Ishikawa (cell line): Measurements from ENCODE around the gene TP53RK.

Source experiments
- CEBPB ChIP-seq: IDR thresholded peaks from 2 replicates; pipeline ENCODE4 v1.6.1; 2012
- CREB1 ChIP-seq: IDR thresholded peaks from 2 replicates; pipeline ENCODE4 v1.6.1; 2012; ENCODE audit warnings: low read depth
- EGR1 ChIP-seq: IDR thresholded peaks from 2 replicates; pipeline ENCODE4 v1.6.1; 2012
- EP300 ChIP-seq: IDR thresholded peaks from 2 replicates; pipeline ENCODE4 v1.6.1; 2012; ENCODE audit warnings: borderline replicate concordance
- MAX ChIP-seq: IDR thresholded peaks from 2 replicates; pipeline ENCODE4 v1.6.1; 2012
- NFIC ChIP-seq: IDR thresholded peaks from 2 replicates; pipeline ENCODE4 v1.6.1; 2012
- REST ChIP-seq: IDR thresholded peaks from 2 replicates; pipeline ENCODE4 v1.6.1; 2012; ENCODE audit warnings: low read depth, mild to moderate bottlenecking
- TEAD4 ChIP-seq: IDR thresholded peaks from 2 replicates; pipeline ENCODE4 v1.6.1; 2012
- YY1 ChIP-seq: IDR thresholded peaks from 2 replicates; pipeline ENCODE4 v1.6.1; 2012; ENCODE audit warnings: low read depth

- TF ChIP-seq EP300 = no peak
- no peak for TF ChIP-seq CREB1
- no peak for TF ChIP-seq MAX
- TF ChIP-seq YY1 = no peak
- no peak for TF ChIP-seq CEBPB
- TF ChIP-seq NFIC = no peak
- TF ChIP-seq EGR1 = no peak
- no peak for TF ChIP-seq TEAD4
- TF ChIP-seq REST = no peak
These were observed 49.7 kb downstream of the TP53RK start for GRCh38 chr20:46639587-46639986.
